ENCODE measurements around the gene CHI3L2. TPM values are rescaled to one million over a fixed set of nuclear protein-coding genes. Genes with fewer than 3 reads are reported as not detected.

The CHI3L2 gene
- total and polyA plus RNA-seq, 10 donors: 6.0 to 159 (median 30.5) TPM

DNA sequence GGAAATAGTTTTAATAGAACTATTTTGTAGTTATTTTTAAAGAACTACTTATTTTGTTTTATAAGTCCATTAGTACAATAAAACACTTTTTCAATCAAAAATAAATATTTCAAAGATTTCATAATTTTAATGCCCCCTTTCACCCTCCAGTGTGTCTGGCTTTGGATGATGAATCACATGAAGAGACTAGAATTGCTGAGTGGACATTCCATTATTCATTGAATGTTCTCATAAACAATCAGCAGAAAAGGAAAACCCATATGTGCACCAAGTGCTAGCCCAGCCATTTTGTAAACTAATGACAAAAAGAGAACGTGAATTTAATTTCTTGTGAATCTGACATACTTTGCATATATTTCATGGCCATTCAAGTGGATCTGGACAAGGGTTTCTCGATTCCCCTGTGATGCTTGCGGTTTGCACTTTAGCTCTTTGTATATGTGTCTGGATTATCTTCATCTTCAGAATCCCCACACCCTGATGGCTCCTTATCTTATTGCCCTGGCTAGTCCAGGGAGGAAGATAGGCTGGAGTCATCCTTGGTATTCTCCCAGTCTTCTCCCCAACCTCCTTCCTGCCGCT is 42.4 kb downstream of the CHI3L2 start:
- Histone ChIP-seq H3K9me3 (peaks cover 0 to 11% (median 0%) of the 10 kb centered on the region in 8 donors), H3K4me1 (peaks cover 8 to 19% (median 16%) of the 10 kb centered on the region in 6 donors), H3K27me3 (replicated peaks in 1 of 7) (peaks cover 4 to 40% (median 23%) of the 10 kb centered on the region in 7 donors), H3K4me3 (no peak overlapping the region), H3K36me3 (no peaks in the 10 kb centered on the region), H3K27ac (no peak overlapping the region)
- 78 to 86% (median 84%) methylated on average over 4 of the region's 4 CpGs for WGBS, 5 donors
- TF ChIP-seq, protein P1, sequence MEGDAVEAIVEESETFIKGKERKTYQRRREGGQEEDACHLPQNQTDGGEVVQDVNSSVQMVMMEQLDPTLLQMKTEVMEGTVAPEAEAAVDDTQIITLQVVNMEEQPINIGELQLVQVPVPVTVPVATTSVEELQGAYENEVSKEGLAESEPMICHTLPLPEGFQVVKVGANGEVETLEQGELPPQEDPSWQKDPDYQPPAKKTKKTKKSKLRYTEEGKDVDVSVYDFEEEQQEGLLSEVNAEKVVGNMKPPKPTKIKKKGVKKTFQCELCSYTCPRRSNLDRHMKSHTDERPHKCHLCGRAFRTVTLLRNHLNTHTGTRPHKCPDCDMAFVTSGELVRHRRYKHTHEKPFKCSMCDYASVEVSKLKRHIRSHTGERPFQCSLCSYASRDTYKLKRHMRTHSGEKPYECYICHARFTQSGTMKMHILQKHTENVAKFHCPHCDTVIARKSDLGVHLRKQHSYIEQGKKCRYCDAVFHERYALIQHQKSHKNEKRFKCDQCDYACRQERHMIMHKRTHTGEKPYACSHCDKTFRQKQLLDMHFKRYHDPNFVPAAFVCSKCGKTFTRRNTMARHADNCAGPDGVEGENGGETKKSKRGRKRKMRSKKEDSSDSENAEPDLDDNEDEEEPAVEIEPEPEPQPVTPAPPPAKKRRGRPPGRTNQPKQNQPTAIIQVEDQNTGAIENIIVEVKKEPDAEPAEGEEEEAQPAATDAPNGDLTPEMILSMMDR (IDR thresholded peaks at IDR 0.05 in 8 of 11, conservative IDR thresholded peaks at IDR 0.05 in 3 of 11): no peak
- TF ChIP-seq POLR2AphosphoS5 (IDR thresholded peaks at IDR 0.05): no peak
- no peak for TF ChIP-seq POLR2A (IDR thresholded peaks at IDR 0.05)
- no peak for DNase-seq
- intact Hi-C loops (cut with DNase I; ENCODE audit: low total_unique reads): no loop called here

DNA sequence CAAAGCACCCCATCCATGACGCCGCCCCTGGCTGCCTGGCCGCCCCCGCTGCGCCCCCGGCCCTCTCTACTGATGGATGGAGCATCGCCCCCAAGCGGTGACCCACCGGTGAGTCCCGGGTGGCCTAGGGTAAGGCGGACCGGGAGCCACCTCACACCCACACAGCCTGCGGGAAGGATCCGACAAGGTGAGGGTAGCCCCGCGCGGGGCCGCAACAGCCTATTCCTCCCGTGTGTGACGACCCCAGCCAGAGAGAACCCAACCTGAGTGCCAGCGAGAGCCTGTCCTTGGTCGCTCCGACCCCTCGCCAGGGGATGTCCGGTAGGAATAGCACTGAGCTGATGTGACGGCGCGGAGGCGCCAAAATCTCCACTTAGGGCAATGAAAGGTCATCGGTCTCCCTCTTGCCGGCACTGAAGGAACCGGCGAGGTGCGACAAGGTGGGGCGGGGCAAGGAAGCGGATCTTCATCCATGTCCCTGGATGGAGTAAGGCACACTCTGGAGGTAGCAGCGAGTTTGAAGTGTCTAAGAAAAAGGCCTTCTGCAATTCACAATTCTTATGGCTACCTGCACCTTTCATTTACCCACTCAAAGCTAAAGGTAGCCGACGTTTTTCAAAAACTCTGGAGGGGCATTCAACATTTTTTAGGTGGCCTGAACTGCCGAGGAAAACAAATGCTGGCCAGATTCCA is 43.4 kb downstream of the CHI3L2 start:
- intact Hi-C loops (cut with DNase I; ENCODE audit: low total_unique reads): no loop called here
- H3K4me3 ChIP-seq: peak overlapping the region in 6 of 8 donors; percentile 4 to 54 (median 15)
- DNase-seq: no peak
- TF ChIP-seq POLR2AphosphoS5 (IDR thresholded peaks at IDR 0.05) (no peak), POLR2A (IDR thresholded peaks at IDR 0.05) (no peak)
- TF ChIP-seq, protein P1 (IDR thresholded peaks at IDR 0.05 in 8 of 11, conservative IDR thresholded peaks at IDR 0.05 in 3 of 11): no peak
- peaks cover 8 to 19% (median 16%) of the 10 kb centered on the region in 6 donors for H3K4me1 ChIP-seq
- no peak overlapping the region for H3K27ac ChIP-seq
- H3K27me3 ChIP-seq (replicated peaks in 1 of 7): peaks cover 4 to 40% (median 23%) of the 10 kb centered on the region in 7 donors
- WGBS, 5 donors: 10 to 11% (median 11%) methylated on average over 26 to 40 of the region's 40 CpGs
- H3K36me3 ChIP-seq: no peaks in the 10 kb centered on the region
- peaks cover 0 to 1% (median 0%) of the 10 kb centered on the region in 8 donors for H3K9me3 ChIP-seq

DNA sequence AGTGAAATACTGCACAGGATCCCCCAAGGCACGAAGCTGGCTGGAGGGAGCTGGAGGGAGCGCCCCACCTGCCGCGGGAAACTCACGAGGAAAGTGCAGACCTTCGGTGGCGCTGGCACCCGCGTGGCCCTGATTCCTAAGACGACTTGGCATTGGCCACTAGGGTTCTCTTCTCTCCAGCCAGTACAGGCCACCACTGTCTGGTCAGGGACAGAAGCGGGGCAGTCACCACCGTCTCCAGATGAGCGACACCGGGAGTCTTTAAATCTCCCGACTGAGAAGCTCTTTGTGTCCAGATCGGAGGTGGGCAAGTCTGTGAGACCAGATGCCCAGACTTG is 43.9 kb downstream of the CHI3L2 start:
- Histone ChIP-seq H3K4me3 (peak overlapping the region in 2 of 8 donors; percentile 16 to 54), H3K9me3 (peaks cover 0 to under 1% (median 0%) of the 10 kb centered on the region in 8 donors), H3K4me1 (peaks cover 8 to 19% (median 16%) of the 10 kb centered on the region in 6 donors), H3K27me3 (replicated peaks in 1 of 7) (peaks cover 4 to 40% (median 23%) of the 10 kb centered on the region in 7 donors), H3K36me3 (no peaks in the 10 kb centered on the region), H3K27ac (no peak overlapping the region)
- WGBS, 5 donors: 26 to 34% (median 27%) methylated on average over 16 of the region's 16 CpGs
- TF ChIP-seq, protein P1 (IDR thresholded peaks at IDR 0.05 in 8 of 11, conservative IDR thresholded peaks at IDR 0.05 in 3 of 11): no peak
- TF ChIP-seq POLR2A (IDR thresholded peaks at IDR 0.05) (no peak), POLR2AphosphoS5 (IDR thresholded peaks at IDR 0.05) (no peak)
- intact Hi-C loops (cut with DNase I; ENCODE audit: low total_unique reads): no loop called here
- DNase-seq: no peak

DNA sequence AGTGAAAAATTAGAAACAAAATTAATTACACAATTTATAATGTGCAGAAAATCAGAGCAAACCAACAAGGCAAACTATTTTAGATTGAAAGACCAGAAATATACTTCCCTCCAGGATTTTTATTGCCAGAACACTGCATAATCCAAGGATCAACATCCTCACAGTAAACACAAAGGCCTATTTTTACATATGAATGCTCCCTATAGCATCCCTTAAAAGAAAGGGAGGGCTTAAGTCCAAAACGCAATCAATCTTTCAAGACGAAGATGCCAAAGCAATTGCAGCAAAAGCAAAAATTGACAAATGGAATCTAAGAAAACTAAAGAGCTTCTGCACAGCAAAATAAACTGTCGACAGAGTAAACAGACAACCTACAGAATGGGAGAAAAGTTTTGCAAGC is 44.6 kb downstream of the CHI3L2 start:
- 84 to 88% (median 85%) methylated on average over 3 of the region's 3 CpGs for WGBS, 5 donors
- H3K36me3 ChIP-seq: no peaks in the 10 kb centered on the region
- peaks cover 8 to 19% (median 16%) of the 10 kb centered on the region in 6 donors for H3K4me1 ChIP-seq
- intact Hi-C loops (cut with DNase I; ENCODE audit: low total_unique reads): no loop called here
- peaks cover 4 to 37% (median 23%) of the 10 kb centered on the region in 7 donors for H3K27me3 ChIP-seq (replicated peaks in 1 of 7)
- TF ChIP-seq, protein P1 (IDR thresholded peaks at IDR 0.05 in 8 of 11, conservative IDR thresholded peaks at IDR 0.05 in 3 of 11): no peak
- TF ChIP-seq POLR2A (IDR thresholded peaks at IDR 0.05) (no peak), POLR2AphosphoS5 (IDR thresholded peaks at IDR 0.05) (no peak)
- H3K27ac ChIP-seq: no peak overlapping the region
- DNase-seq: no peak
- H3K9me3 ChIP-seq: peaks cover 0 to 7% (median 0%) of the 10 kb centered on the region in 8 donors
- H3K4me3 ChIP-seq: no peak overlapping the region

Measured in spleen (tissue), 11 donors.